Measurements from ENCODE around the gene COX19.
A peak's percentile ranks its signal among the peaks of the same experiment; 100 is the strongest.
"Not testable (repeated sequence)": the region's sequence is repeated elsewhere in the genome, so short reads cannot be mapped to it uniquely, and the experiment has no call there.

The COX19 gene

DNA sequence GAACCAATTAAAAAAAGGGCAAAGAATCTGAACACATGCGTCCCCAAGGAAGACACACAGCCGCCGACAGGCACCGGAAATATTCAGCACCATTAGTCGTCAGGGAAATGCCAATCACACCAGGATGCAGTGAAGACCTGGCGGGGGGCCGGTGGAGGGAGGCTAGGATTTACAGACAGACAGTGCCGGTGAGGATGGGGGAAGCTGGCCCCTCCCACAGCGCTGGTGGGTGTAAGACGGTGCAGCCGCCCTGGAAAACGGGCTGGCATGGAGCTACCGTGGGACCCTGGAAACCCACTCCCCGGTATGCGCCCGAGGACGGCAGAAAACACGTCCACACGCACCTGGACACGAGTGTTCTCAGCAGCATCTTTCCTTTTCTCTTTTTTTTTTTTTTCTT is 16.1 kb downstream of the COX19 start:
- no peak for DNase-seq

DNA sequence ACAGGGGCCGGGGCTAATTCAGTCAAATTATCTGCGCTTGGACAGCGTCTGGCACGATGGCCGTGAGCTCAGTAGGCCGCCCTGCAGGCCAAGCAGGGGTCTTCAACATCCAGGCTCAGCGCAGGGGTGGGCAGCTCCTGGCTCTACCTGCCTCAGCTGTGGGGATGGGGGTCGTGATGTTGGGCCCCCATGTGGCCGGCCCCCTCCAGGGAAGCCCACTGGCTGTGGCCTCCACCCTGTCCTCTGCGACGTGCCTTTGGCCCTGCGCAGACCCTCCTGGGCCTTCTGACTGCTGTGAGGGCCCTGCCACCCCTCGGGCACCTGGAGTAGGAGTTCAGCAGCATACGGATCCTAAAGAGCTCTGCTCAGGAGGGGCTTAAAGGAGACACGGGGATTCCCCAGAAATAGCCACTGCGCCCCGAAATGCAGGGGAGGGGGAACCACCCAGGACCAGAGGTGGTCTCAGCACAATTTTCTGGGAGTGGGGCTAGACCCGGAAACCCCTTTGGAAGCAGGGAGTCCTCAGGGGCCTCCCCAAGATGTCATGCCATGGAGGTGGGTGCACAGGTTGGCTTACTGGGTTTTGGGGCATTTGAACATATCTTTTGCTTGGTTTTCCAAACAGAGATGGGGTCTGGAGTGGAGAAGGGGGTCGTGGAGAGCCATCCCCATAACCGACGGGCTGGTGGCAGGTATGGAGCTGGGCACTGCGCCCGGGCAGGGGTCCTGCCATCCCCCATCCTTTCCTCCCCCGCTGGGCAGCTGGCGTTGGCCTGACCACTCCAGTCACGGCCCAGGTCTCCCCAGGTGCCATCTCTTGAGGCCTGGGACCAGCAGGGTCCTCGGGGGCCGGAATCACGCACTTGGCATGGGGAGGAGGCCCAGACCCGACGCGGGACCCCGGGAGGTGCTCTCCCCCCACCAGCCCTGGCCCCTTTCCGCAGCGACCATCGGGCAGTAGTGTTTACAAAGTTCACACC is 16.8 kb downstream of the COX19 start:
- DNase-seq: no peak

DNA sequence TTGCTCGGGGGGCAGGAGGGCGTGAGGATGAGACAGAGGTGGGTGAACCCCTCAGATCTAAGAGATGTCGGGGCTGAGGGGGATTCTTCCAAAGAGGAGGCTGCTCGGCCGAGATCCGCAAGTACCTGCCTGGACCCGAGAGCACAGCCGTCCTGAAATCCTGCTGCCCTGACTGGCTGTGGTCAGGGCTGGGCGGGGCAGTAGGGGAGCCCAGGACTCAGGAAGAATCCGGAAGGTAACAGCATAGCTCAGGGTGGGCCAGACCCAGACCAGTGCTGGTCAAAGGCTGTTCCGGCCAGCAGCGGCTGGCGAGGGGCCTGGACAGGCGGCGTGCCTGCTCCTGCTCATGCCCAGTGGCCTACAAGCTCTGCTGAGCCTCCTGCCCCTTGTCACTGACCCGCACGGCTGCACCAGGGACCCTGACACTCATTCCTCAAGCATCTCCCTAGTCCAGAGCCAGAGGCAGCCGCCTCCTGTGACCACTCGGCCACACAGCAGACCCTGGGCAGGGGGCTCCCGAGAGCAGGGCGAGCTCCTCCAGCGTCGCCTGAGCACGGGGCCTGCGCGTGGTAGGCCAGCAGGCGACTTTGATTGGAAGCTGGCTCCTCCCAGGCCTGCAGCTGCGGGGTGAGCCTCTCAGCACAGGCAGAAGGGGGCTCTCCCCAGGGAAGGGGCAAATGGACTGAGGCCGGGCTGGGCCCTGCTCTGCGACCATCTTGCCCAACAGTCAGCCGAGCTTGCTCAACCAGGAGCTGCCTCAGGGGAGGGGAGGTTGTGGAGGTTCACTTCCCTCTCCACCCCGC is 17.7 kb downstream of the COX19 start:
- DNase-seq: no peak

DNA sequence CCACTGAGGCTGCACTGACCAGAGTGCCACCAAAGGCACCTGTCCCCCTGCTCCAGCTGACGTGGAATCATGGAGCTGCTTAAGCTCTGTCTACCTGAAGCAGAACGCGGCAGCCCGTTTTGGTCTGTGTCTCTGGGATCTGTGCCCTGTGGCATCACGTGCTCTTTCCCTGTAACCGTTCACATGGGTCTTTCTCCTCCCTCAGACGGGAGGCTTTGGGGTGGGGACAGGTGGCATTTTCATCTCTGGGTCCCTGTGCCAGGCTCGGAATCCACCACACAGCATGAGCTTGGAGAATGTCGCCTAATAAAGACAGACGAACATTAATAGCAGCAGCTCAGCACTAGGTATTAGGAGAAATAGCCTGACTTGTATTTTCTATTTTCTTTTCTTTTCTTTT is 19.3 kb downstream of the COX19 start:
- DNase-seq: no peak

DNA sequence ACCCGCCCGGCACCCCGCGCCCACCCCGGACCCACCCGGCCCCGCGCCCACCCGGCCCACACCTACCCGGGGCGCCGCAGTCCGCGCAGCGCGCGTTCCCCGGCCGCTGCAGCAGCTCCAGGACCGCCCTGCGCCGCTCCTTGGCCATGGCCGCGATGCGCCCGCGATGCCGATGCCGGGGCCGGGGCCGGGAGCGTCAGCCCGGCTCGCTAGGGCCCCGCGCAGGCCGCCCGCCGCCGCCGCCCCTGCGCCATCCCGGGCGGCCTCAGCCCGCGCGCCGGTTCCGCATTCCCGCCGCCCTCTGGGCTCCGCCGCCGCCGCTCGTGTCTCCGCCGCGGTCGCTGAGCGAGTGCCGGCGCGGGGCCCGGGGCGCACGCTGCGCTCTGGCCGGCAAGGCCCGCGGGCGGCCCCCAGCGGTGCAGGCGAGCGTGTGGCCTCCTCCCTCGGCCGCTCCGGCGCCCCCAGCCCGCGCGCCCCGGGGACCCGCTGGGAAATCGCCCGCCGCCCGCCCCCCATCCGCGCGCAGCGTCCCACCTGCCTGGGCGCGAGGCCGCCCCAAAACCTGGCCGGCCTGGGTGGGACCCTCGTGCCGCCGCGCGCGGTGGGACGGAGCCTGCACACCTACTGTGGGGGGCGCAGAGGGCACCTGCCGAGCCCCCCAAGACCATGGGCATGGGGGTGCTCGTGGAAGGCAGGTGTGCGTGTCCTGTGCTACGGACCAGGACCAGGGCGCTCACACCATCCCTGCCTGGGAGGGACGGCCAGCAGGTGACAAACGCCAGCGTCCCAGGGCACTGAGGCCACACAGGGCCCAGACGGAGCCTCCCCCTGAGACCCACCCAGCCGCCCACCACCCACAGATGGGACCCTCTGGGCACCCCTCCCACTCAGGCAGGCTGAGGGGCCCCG is 20.8 kb downstream of the COX19 start, which contains the start of gene ADAP1:
Gene ADAP1 (minus strand): TSS at position 351 of the 909 bp plus-strand sequence. CDS start 203 bp downstream, at position 148.
- DNase-seq: peak; percentile 45

DNA sequence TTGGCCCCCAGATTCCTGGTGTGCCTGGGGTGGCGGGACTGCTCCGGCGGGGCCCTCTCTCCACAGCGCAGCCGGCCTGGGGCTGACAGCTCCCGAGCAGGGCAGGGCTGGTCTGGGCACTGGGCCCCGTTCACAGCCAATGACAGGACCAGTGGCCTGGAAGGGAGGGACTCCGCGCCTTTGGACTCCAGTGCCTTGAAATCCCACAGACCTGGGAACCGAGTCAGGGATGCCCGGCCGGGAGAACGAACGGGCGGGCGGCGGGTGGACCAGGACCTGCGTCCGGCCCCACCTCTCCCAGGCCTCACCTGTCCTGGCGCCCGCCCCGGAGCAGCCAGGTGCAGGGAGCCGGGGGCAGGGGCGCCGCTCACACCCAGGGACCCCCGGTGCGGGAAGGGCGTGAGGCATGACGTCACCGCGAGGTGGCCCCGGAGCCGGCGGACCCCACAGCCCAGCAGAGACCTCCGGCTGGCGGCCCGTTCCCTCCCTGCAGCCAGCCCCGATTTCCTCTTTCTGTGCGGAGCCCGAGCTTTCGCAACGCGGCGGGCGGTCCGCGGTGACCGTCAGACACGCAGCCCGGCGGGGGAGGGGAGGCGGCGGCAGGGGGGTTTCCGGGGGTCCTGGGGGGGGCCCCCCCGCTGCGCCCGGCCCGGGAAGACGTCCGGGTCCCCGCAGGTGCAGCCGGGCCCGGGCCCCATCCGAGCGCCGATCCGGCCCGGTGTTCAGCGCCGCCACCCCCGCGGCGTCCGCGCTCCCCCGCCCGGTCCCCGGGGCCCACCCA is 21.6 kb downstream of the COX19 start:
- DNase-seq: no peak

DNA sequence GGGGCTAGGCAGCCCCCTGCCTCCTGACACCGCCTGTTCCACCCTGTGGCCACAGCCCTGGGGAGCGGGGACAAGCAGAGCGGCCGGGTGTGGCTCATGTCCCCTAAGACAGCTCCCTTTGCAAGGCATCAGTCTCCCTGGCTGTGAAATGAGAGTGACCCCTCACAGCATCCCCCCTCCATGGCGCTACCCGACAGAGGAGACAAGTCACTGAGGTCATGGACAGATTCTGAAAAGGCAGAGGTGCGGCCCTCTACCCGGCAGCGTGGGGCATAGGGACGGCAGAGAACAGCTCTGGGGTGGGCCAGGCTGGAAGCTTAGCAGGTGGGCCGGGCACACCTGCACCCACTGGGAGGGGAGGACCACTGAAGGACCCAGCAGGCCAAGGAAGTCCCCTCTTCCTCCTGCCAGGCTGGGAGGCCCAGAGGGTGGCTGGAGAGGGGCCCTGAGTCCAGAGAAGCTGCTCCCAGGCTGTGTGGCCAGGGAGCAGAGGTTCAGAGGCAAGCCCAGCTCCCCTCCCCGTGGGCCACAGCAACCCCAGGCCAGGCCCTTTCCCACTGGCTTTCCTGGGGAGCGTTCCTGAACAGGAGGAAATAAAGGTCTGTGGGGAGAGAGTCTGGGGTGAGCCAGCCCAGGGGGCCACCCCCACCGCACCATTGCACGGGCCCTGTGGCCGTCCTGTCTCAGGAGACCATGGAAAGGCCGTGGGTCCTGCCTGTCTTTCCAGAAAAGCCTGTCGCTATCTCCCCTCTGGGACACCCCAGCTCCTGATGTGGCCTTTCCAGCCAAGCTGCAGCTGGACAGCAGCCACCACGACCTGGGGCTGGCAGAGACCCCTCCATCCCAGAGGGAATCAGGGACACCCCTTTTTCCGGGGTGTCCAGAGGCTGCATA is 22.6 kb downstream of the COX19 start:
- no peak for DNase-seq

DNA sequence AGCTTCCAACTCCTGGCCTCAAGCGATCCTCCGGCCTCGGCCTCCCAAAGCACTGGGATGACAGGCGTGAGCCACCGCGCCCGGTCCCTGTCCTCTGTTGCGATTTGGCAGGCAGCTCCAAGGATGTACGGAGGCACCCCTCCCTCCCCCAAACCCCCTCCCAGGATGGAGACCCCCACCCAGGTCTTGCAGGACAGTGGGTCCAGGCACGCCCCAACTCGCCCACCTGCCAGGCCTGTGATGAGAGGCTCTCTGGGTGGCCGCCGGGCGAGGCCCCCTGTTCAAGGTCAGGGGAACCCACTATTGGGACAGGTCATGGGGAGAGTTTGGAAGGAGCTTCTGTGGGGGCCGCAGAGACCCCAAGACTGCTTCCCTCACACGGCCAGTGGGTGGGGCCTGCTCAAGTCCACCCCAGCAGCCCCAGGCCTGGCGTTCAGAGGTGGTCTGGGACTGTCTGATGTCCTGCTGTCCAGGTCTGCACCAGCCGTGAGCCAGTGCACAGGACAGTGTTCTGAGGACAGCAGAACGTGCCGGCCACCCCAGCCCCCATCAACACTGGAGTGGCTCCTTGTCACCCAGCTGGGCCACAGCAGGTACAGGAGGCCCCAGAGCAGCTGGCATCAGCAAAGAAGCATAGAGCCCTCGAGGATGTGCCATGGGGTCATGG is 23.3 kb downstream of the COX19 start:
- no peak for DNase-seq

DNA sequence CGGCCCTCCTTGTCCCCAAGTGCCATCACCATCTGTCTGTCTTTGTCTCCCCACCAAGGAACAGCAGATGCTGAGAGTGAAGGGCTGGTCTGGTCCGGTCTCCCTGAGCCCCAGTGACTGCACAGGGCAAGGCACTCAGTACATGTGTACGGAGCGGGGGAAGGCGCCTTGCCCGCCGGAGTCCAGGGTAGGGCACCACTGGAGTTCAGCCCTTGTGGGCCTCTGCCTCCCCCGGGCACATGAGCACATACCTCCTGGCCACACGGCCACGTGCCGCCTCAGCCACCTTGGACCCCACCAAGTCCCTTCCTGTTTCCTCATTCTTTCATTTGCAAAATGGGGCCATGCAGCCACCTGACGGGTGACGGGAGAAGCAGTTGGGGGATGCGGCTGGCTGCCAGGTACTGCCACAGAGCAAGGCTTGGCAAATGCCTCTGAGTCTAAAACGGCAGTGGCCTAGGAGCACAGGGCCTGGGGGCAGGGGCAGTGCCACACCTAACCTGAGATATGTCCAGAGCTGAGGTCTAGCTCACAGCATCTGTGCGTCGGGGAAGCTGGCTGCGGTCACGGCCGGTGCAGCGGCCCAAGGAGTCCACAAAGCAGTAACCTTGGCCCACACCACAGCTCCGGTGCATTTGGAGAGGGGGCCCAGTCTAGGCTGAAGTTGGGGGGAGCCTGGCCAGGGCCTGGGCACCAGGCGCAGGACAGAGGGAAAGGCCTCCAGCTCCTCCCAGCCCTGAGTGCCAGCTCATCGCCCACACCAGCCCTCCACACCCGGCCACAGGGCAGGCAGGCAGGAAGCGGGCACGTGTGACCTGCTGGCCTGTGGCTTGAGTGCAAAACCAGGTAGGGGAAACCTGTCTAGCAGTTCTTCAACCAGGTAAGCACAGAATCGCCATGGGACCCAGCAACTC is 26.1 kb downstream of the COX19 start:
- no peak for DNase-seq

DNA sequence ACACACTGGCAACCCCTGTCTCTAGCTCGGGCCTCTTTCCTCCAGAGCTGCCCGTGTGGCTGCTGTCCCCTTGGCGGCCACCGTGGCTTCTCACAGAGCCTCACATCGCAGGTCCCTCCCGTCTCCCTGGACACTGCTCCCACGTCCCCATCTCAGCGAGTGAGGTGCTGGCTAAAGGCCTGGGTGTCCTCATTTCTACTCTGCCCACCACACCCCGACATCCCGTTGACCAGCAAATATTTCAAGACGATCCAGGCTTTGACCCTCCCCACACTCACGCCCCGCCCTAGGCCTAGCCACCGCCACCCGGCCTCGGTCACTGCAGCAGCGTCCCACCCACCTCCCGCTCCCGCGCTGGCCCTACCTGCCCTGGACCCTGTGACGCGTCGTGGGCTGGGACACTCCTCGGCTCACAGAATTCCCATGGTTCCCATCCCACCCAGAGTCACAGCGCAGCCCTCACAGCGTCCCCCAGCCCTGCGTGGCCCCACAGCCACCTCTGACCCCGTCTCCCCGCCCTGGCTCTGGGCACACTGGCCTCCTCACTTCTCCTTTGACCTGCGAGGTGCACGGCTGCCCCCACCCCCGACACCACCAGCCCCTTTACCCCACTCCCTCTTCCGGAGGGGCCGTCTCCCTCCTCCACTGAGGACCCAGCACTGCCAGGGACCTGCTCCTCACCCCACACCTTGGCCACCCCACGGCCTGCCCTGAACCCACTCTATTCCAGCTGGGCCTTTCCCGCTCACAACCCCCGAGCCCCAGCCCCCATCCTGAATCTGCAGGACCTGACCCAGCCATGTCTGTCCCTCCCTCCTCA is 27.7 kb downstream of the COX19 start:
- no peak for DNase-seq

DNA sequence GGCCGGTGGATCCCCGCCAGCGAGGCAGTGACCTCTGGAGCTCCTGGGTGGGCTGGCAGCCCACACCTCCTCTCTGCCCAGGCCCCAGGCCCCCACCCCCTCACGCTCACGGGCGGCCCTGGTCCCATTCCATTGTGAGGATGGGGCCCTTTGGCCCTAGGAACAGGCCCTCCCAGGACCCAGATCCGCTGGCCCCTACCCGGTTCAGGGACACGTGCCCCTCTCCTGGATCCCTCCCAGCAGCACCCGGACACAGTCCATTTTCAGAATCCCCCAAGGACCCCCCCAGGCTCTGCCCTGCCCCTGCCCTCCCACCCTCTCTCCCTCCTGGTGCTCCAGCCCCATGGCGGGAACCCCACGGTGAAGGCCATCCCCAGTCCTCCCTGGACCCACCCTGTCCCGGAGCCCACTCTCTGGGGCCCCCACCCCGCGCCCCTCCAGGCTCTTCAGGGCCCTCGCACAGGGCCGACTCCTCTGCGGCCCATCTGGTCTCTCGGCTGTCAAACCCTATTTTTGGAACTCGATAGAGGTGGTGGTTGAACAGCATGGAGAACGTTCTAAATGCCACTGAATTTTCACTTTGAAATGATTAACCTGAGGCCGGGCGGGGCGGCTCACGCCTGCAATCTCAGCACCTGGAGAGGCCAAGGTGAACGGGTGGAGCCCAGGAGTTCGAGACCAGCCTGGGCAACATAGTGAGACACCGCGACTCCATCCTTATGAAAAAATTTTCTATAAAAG is 28.9 kb downstream of the COX19 start:
- no peak for DNase-seq

DNA sequence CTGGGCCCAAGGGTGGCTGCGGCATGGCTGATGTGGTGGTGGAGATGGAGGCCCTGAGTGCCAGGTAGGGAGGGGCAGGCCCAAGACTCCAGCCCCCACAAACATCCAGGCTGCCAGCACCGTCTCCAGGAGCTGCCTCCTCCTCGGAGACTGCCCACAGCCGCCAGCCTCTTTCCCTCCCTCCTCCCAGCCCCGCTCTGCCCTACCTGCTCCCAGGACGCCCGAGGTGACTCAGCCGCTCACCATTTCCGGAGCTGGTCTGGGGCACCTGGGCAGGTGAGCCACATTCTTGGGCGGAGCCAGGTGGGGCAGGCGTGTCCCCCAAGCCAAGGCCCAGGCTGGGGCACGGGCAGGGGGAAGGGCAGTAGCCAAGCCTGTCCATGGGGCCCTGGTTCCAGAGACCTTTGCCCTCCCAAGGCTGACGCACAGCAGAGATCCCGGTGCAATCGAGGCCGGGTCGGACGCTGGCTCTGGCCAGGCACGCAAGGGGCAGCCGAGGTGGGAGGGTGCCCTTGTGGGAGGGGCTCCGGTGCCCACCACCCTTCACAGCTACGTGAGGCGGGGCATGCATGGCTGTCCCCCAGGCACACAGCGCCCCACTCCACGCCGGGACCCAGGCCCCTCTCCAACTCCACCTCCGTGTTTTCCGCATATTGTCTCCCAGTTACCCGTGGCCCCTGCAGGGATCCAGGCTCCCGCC is 29.6 kb downstream of the COX19 start:
- no peak for DNase-seq

DNA sequence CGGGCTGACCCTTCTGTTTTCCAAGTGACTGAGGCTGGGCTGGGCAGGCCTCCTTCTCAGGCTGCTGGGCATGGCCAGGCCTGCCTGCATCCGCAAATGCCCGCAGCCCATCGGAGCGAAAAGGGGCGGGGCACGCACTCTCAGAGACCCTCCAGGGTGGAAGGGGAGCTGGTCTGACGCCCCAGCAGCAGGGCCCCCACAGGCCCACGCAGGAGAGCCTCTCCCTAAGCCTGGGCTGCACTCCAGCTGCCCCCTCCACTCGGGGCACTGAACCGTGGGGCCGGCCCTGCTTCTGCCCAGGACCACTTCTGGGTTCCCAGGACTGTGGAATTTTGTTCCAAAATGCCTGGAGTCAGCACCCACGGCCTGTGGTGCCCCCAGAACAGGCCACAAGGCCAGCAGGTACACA is 30.2 kb downstream of the COX19 start:
- DNase-seq: no peak

DNA sequence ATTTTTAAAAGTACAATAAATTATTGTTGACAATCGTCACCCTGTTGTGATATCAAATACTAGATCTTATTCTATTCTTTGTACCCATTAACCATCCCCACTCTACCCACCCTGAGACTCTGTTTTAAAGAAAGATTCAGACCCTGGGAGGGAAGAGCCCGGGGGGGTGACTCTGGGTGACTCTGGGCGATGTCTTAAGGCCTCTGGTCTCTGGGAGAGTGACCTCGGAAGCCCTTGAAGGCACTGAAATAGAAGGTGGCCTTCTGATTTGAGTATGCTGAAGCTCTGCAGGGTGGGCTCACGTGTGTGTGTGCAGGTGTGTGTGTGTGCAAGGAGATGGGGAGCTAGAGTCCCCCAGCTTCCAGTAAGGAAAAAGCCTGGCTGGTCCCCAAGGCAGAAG is 30.6 kb downstream of the COX19 start:
- no peak for DNase-seq

DNA sequence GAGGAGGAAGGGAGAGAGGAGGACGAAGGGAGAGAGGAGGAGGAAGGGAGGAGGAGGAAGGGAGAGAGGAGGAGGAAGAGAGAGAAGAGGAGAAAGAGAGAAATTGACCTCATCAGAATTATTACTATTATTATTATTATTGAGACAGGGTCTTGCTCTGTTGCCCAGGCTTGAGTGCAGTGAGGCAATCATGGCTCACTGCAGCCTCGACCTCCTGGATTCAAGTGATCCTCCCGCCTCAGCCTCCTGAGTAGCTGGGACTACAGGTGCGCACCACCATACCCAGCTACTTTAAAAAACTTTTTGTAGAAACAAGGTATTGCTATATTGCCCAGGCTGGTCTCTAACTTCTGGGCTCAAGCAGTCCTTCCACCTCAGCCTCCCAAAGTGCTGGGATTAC is 31.6 kb downstream of the COX19 start:
- not testable (repeated sequence) for DNase-seq

DNA sequence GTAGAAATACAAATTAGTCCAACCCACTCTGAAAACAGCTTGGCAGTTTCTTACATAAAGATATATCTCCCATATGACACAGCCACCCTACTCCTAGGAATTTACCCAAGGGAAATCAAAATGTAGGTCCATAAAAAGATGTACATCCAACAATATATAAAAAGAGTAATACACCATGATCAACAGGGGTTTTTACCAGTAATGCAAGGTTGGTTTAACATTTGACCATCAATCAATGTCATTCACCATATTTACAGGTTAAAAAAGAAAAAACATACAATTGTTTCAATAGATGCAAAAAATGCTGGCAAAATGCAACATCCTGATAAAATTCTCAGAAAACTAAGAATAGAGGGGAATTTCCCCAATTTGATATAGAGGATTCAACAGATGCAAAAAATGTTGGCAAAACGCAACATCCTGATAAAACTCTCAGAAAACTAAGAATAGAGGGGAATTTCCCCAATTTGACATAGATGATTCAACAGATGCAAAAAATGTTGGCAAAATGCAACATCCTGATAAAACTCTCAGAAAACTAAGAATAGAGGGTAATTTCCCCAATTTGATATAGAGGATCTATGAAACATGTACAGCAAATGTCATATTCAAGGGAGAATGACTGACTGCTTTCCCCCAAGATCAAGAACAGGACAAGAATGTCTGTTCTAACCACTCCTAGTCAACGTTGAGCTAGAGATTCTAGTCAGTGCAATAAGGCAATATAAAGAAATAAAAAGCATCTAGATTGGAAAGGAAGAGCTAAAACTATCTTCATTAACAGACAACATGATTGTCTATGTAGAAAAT is 34.5 kb downstream of the COX19 start:
- DNase-seq: no peak

Measured in CD4-positive, alpha-beta T cell treated with Interleukin-4 for 4 hours (primary cell).